SK-N-SH (cell line): Measurements from ENCODE around the gene CEP131. TPM values are rescaled to one million over a fixed set of nuclear protein-coding genes. Genes with fewer than 3 reads are reported as not detected.

ENCODE experiments used
- CTCF ChIA-PET: fragments of 300-600, 350-600 bp; formaldehyde crosslinking; extraction: SDS; loops from one replicate; lab custom pipeline; 2021; lab: Yijun Ruan, JAX
- POLR2A ChIA-PET: fragments of 350-600 bp; sonication (Branson Sonifier 250); formaldehyde crosslinking; extraction: SDS; loops from one replicate; lab custom pipeline; 2020; ENCODE audit warnings: antibody characterized with exemption, inconsistent platforms; lab: Yijun Ruan, JAX
- DNase-seq: peaks from one replicate; pipeline ENCODE4 v3.0.0; 2012
- H2AFZ ChIP-seq: fragments of 200-600 bp; sonication (generic); 2 replicates; pipeline ENCODE4 v1.8.1; 2016; ENCODE audit warnings: antibody characterized with exemption, mild to moderate bottlenecking, low read depth
- H3F3A ChIP-seq: fragments of 200-600 bp; sonication (generic); replicated peaks from 2 replicates; pipeline ENCODE3; 2016; ENCODE audit warnings: antibody characterized with exemption, mild to moderate bottlenecking; ENCODE audit not compliant: insufficient read depth
- H3K27ac ChIP-seq, 2 experiments: fragments of 200-500 bp in 1 of 2; fragments of 200-600 bp in 1 of 2; sonication (Bioruptor generic) in 1 of 2; sonication (generic), shearing (Covaris generic) in 1 of 2; 2 replicates each; pipeline versions ENCODE4 v1.5.1 to v1.6.1; 2014 to 2016; ENCODE audit warnings: low read depth in 2 of 2, inconsistent platforms in 1 of 2, low read length in 1 of 2, mild to moderate bottlenecking in 1 of 2, mixed read lengths in 1 of 2
- H3K27me3 ChIP-seq: fragments of 200-600 bp; sonication (generic), shearing (Covaris generic); 2 replicates; pipeline ENCODE4 v1.6.1; 2016; ENCODE audit warnings: mixed run types; ENCODE audit not compliant: insufficient read depth
- H3K36me3 ChIP-seq, 2 experiments: fragments of 200-500 bp in 1 of 2; fragments of 200-600 bp in 1 of 2; sonication (Bioruptor generic) in 1 of 2; sonication (generic) in 1 of 2; replicated peaks in 1 of 2; 2 replicates each; pipeline versions ENCODE3 to v1.5.1; 2014 to 2016; ENCODE audit warnings: low read length in 1 of 2, mild to moderate bottlenecking in 1 of 2; ENCODE audit not compliant: insufficient read depth in 2 of 2, control insufficient read depth in 1 of 2
- H3K4me1 ChIP-seq, 2 experiments: fragments of 200-500 bp in 1 of 2; fragments of 200-600 bp in 1 of 2; sonication (Bioruptor generic) in 1 of 2; sonication (generic), shearing (Covaris generic) in 1 of 2; 2 replicates each; pipeline versions ENCODE4 v1.5.1 to v1.6.1; 2014 to 2016; ENCODE audit warnings: low read depth in 1 of 2, low read length in 1 of 2, mixed run types in 1 of 2; ENCODE audit not compliant: insufficient read depth in 2 of 2, control insufficient read depth in 1 of 2
- H3K4me2 ChIP-seq: fragments of 200-600 bp; sonication (generic), shearing (Covaris generic); 2 replicates; pipeline ENCODE4 v1.6.1; 2017; ENCODE audit warnings: mixed run types
- H3K4me3 ChIP-seq, 2 experiments: fragments of 200-500 bp in 1 of 2; fragments of 200-600 bp in 1 of 2; sonication (Bioruptor generic) in 1 of 2; sonication (generic), shearing (Covaris generic) in 1 of 2; 2 replicates each; pipeline versions ENCODE4 v1.5.1 to v1.8.1; 2014 to 2016; ENCODE audit warnings: low read depth in 2 of 2, inconsistent platforms in 1 of 2, low read length in 1 of 2, mild to moderate bottlenecking in 1 of 2, mixed read lengths in 1 of 2, moderate library complexity in 1 of 2
- H3K79me2 ChIP-seq: fragments of 200-600 bp; sonication (generic); 2 replicates; pipeline ENCODE4 v1.8.1; 2017; ENCODE audit warnings: mild to moderate bottlenecking; ENCODE audit not compliant: insufficient read depth
- H3K9ac ChIP-seq: fragments of 200-600 bp; sonication (generic); 2 replicates; pipeline ENCODE4 v1.6.1; 2017; ENCODE audit warnings: mixed run types
- H3K9me2 ChIP-seq: fragments of 200-600 bp; sonication (generic); 2 replicates; pipeline ENCODE4 v1.6.1; 2017; ENCODE audit warnings: mixed run types
- H3K9me3 ChIP-seq: fragments of 200-600 bp; sonication (generic); 2 replicates; pipeline ENCODE4 v1.6.1; 2017; ENCODE audit warnings: mixed run types, mild to moderate bottlenecking, moderate library complexity
- H4K20me1 ChIP-seq: fragments of 200-600 bp; sonication (generic); 2 replicates; pipeline ENCODE4 v1.6.1; 2017; ENCODE audit warnings: mild to moderate bottlenecking, mixed run types; ENCODE audit not compliant: insufficient read depth
- CTCF ChIP-seq: fragments of 200-600 bp; sonication (generic); IDR thresholded peaks from 2 replicates; pipeline ENCODE4 v1.6.1; 2017; ENCODE audit warnings: antibody characterized with exemption, mild to moderate bottlenecking, moderate library complexity
- ELF1 ChIP-seq: IDR thresholded peaks from 2 replicates; pipeline ENCODE4 v1.4.0; 2012
- EP300 ChIP-seq, 2 experiments: IDR thresholded peaks; 2 replicates each; pipeline versions ENCODE4 v1.4.0 to v1.6.1; 2012; ENCODE audit warnings: borderline replicate concordance in 1 of 2, low read depth in 1 of 2, low read length in 1 of 2
- FOXJ3 ChIP-seq: sonication (generic); formaldehyde crosslinking; IDR thresholded peaks from 2 replicates; pipeline ENCODE4 v1.5.1; 2020; ENCODE audit warnings: mild to moderate bottlenecking, missing genetic modification reagents
- FOXM1 ChIP-seq: IDR thresholded peaks from 2 replicates; pipeline ENCODE4 v1.4.0; 2012; ENCODE audit warnings: low read depth, mild to moderate bottlenecking
- GATA2 ChIP-seq: sonication (generic); formaldehyde crosslinking; IDR thresholded peaks from 2 replicates; pipeline ENCODE4 v1.5.0; 2020; ENCODE audit warnings: mild to moderate bottlenecking, missing genetic modification reagents
- JUND ChIP-seq: IDR thresholded peaks from 2 replicates; pipeline ENCODE4 v1.4.0; 2012
- MEF2A ChIP-seq: IDR thresholded peaks from 2 replicates; pipeline ENCODE4 v1.4.0; 2012; ENCODE audit warnings: low read depth, borderline replicate concordance
- MXI1 ChIP-seq: IDR thresholded peaks from 2 replicates; pipeline ENCODE4 v1.6.1; 2012; ENCODE audit warnings: mild to moderate bottlenecking, low read depth, low read length, improper control_type of control experiment
- NRF1 ChIP-seq: IDR thresholded peaks from 2 replicates; pipeline ENCODE4 v1.6.1; 2012; ENCODE audit warnings: low read depth, mild to moderate bottlenecking, low read length
- PBX3 ChIP-seq: IDR thresholded peaks from 2 replicates; pipeline ENCODE4; 2012
- POLR2AphosphoS5 ChIP-seq: IDR thresholded peaks from 2 replicates; pipeline ENCODE4 v1.6.1; 2012; ENCODE audit warnings: low read depth, low read length
- RCOR1 ChIP-seq: fragments of 150-350 bp; IDR thresholded peaks from 2 replicates; pipeline ENCODE4 v1.6.1; 2017; ENCODE audit warnings: antibody characterized with exemption, low read length
- REST ChIP-seq: IDR thresholded peaks from 2 replicates; pipeline ENCODE4 v1.6.1; 2012; ENCODE audit warnings: mild to moderate bottlenecking, low read depth, low read length, moderate library complexity
- RFX5 ChIP-seq: IDR thresholded peaks from 2 replicates; pipeline ENCODE4 v1.6.1; 2012; ENCODE audit warnings: mild to moderate bottlenecking, improper control_type of control experiment, low read length
- RXRA ChIP-seq: IDR thresholded peaks from 2 replicates; pipeline ENCODE4 v1.4.0; 2012; ENCODE audit warnings: low read depth, mild to moderate bottlenecking, borderline replicate concordance
- SIN3A ChIP-seq: IDR thresholded peaks from 2 replicates; pipeline ENCODE4 v1.6.1; 2012; ENCODE audit warnings: low read depth, mild to moderate bottlenecking, low read length, moderate library complexity, borderline replicate concordance
- SMC3 ChIP-seq: IDR thresholded peaks from 2 replicates; pipeline ENCODE4 v1.6.1; 2012; ENCODE audit warnings: low read depth, low read length, improper control_type of control experiment
- TCF12 ChIP-seq: IDR thresholded peaks from 2 replicates; pipeline ENCODE4 v1.4.0; 2012
- USF1 ChIP-seq: IDR thresholded peaks from 2 replicates; pipeline ENCODE4 v1.4.0; 2012; ENCODE audit warnings: low read depth, borderline replicate concordance
- WGBS: methylation state at CpG from one replicate; pipeline ENCODE4 v1.1.6; 2017; ENCODE audit warnings: low lambda C conversion rate; 5-methylcytosine and 5-hydroxymethylcytosine counted together
- polyA plus RNA-seq, 3 experiments: library from polyadenylated mRNA; depleted of rRNA; stranded (reverse); fragments of >200 nt; gene quantifications; 2 replicates each; pipeline ENCODE4 v1.2.3, GENCODE V29; 2012

CEP131 gene
- polyA plus RNA-seq, 1 of the 3 experiments (the other 2 are of a cell fraction) = 34.8 TPM

GRCh38 chr17:81259058-81259605 is 36.4 kb upstream of the CEP131 start:
- Histone ChIP-seq H3K27ac (no peak overlapping the region; a peak in 1 of 4 replicates), H3K79me2 (no peaks in the 10 kb centered on the region), H3K4me3 (no peak overlapping the region), H3K27me3 (no peaks in the 10 kb centered on the region), H3K9me2 (no peaks in the 10 kb centered on the region), H3K36me3 (peaks cover 27 to 66% of the 10 kb centered on the region in 2 experiments), H3K9ac (no peak overlapping the region), H4K20me1 (peaks cover 10% of the 10 kb centered on the region; the same call in 1 of the 2 replicates), H3F3A (no peaks in the 10 kb centered on the region), H3K4me1 (peaks cover 0 to 15% of the 10 kb centered on the region in 2 experiments; a peak in 1 of 4 replicates), H3K9me3 (no peaks in the 10 kb centered on the region), H3K4me2 (no peak overlapping the region), H2AFZ (no peak overlapping the region)
- 94% methylated on average over 17 of the region's 23 CpGs for WGBS
- POLR2A ChIA-PET = interaction anchor here (1.1 to 1.2 kb wide), 2 partner anchors 87 to 226 kb away, joined by 3 to 4 read pairs; no protein-coding TSS in a partner anchor
- DNase-seq = no peak
- CTCF ChIA-PET = interaction anchor here (0.6 to 11.3 kb wide), 32 partner anchors 10 to 302 kb away, joined by 3 to 140 read pairs (median 5); partner anchors contain the start of genes BAHCC1, NDUFAF8, SLC38A10 and TEPSIN
- no peak for TF ChIP-seq JUND
- TF ChIP-seq RXRA = no peak

- Histone ChIP-seq H3K4me3 (no peak overlapping the region), H3K27me3 (no peaks in the 10 kb centered on the region), H3K9me2 (no peaks in the 10 kb centered on the region), H3F3A (no peaks in the 10 kb centered on the region), H3K79me2 (peaks cover 8% of the 10 kb centered on the region; the same call in 1 of the 2 replicates), H3K4me1 (peaks cover 0 to 15% of the 10 kb centered on the region in 2 experiments; a peak in 1 of 4 replicates), H3K27ac (peak overlapping the region in 1 of 2 experiments; percentile 41; a peak in 2 of 4 replicates), H4K20me1 (peaks cover 10% of the 10 kb centered on the region; the same call in 1 of the 2 replicates), H3K36me3 (peaks cover 27 to 58% of the 10 kb centered on the region in 2 experiments), H3K9ac (no peak overlapping the region), H3K9me3 (no peaks in the 10 kb centered on the region), H2AFZ (no peak overlapping the region), H3K4me2 (no peak overlapping the region)
- DNase-seq = peak; percentile 95
- ChIA-PET POLR2A (interaction anchor here (0.7 to 1.2 kb wide), 4 partner anchors 64 to 227 kb away, joined by 3 to 4 read pairs (median 3); no protein-coding TSS in a partner anchor), CTCF (interaction anchor here (0.5 to 11.3 kb wide), 47 partner anchors 10 to 303 kb away, joined by 3 to 140 read pairs (median 5); partner anchors contain the start of genes BAHCC1, NDUFAF8, SLC38A10 and TEPSIN)
- WGBS = 73% methylated on average over 10 of the region's 20 CpGs
- TF ChIP-seq RFX5 = no peak
- no peak for TF ChIP-seq SIN3A
- no peak for TF ChIP-seq FOXM1
- TF ChIP-seq PBX3 = no peak
- peak; percentile 53; the same call in 1 of the 2 replicates for TF ChIP-seq RCOR1
- no peak for TF ChIP-seq GATA2 (CRISPR knock-in tag)
- TF ChIP-seq FOXJ3 (CRISPR knock-in tag) = peak; percentile 69; the same call in 1 of the 2 replicates
- no peak for TF ChIP-seq RXRA
- TF ChIP-seq NRF1 = no peak
- no peak for TF ChIP-seq TCF12
- TF ChIP-seq ELF1 = no peak
- TF ChIP-seq REST = no peak
- no peak for TF ChIP-seq POLR2AphosphoS5
- TF ChIP-seq MEF2A = no peak
- TF ChIP-seq CTCF = peak; percentile 20
- peak; percentile 94 for TF ChIP-seq MXI1
- peak; percentile 42; the same call in 1 of the 2 replicates for TF ChIP-seq SMC3
- no peak for TF ChIP-seq USF1
- TF ChIP-seq EP300 (IDR thresholded peaks at IDR 0.05; ENCODE audit: borderline replicate concordance in 1 of 2, low read depth in 1 of 2, low read length in 1 of 2) = peak in 1 of 2 experiments; percentile 29; a peak in 1 of 4 replicates
These were observed 35.5 kb upstream of the CEP131 start for GRCh38 chr17:81258292-81258691.
